ENCODE results near the gene DCHS2. TPM values are rescaled to one million over a fixed set of nuclear protein-coding genes. Genes with fewer than 3 reads are reported as not detected.

The DCHS2 gene
- total RNA-seq, 4 donors from 2014 or later = 0.27 to 0.84 (median 0.38) TPM

GRCh38 chr4:154495867-154496266 lies 4.3 kb upstream of the DCHS2 start:
- DNase-seq (ENCODE audit: low spot score in 2 of 2) = no peak
- TF ChIP-seq CTCF (IDR thresholded peaks at IDR 0.05) (no peak), POLR2A (IDR thresholded peaks at IDR 0.05) (no peak)
- no peak overlapping the region for H3K4me3 ChIP-seq (ENCODE audit: low read depth, poor library complexity, severe bottlenecking)
- WGBS, 2 donors = 92 to 94% methylated on average over 2 of the region's 2 CpGs
- intact Hi-C loops (cut with DNase I; ENCODE audit: low total_unique reads) = no loop called here

GRCh38 chr4:154492288-154492687 lies 689 bp upstream of the DCHS2 start:
- intact Hi-C loops (cut with DNase I; ENCODE audit: low total_unique reads) = no loop called here
- whole genome bisulfite sequencing, 2 donors = 14 to 21% methylated on average over 16 of the region's 16 CpGs
- no peak overlapping the region for H3K4me3 ChIP-seq (ENCODE audit: low read depth, poor library complexity, severe bottlenecking)
- TF ChIP-seq CTCF (IDR thresholded peaks at IDR 0.05) (no peak), POLR2A (IDR thresholded peaks at IDR 0.05) (no peak)
- no peak for DNase-seq (ENCODE audit: low spot score in 2 of 2)

- intact Hi-C loops (cut with DNase I; ENCODE audit: low total_unique reads) = no loop called here
- H3K4me3 ChIP-seq (ENCODE audit: low read depth, poor library complexity, severe bottlenecking) = no peak overlapping the region
- TF ChIP-seq POLR2A (IDR thresholded peaks at IDR 0.05) = no peak
- TF ChIP-seq CTCF (IDR thresholded peaks at IDR 0.05) = no peak
- 2 to 20% methylated on average over 2 to 39 of the region's 76 CpGs for WGBS, 2 donors
- DNase-seq (ENCODE audit: low spot score in 2 of 2) = no peak
Measured at GRCh38 chr4:154490583-154491340, 837 bp downstream of the DCHS2 start.

GRCh38 chr4:154490234-154490582 lies 1.4 kb downstream of the DCHS2 start:
- TF ChIP-seq POLR2A (IDR thresholded peaks at IDR 0.05) (no peak), CTCF (IDR thresholded peaks at IDR 0.05) (no peak)
- no peak overlapping the region for H3K4me3 ChIP-seq (ENCODE audit: low read depth, poor library complexity, severe bottlenecking)
- intact Hi-C loops (cut with DNase I; ENCODE audit: low total_unique reads) = no loop called here
- 1 to 2% methylated on average over 9 to 14 of the region's 55 CpGs for WGBS, 2 donors
- DNase-seq (ENCODE audit: low spot score in 2 of 2) = no peak

GRCh38 chr4:154489558-154490233 lies 1.9 kb downstream of the DCHS2 start:
- no peak for TF ChIP-seq CTCF (IDR thresholded peaks at IDR 0.05)
- TF ChIP-seq POLR2A (IDR thresholded peaks at IDR 0.05) = no peak
- H3K4me3 ChIP-seq (ENCODE audit: low read depth, poor library complexity, severe bottlenecking) = no peak overlapping the region
- intact Hi-C loops (cut with DNase I; ENCODE audit: low total_unique reads) = no loop called here
- no peak for DNase-seq (ENCODE audit: low spot score in 2 of 2)
- 46 to 51% methylated on average over 48 to 51 of the region's 56 CpGs for WGBS, 2 donors
